Right lobe of liver (tissue), 6 donors: ENCODE data around the gene RABL6. TPM values are rescaled to one million over a fixed set of nuclear protein-coding genes. Genes with fewer than 3 reads are reported as not detected.
"Not testable (repeated sequence)": the region's sequence is repeated elsewhere in the genome, so short reads cannot be mapped to it uniquely, and the experiment has no call there.

Source experiments
- ATAC-seq, 4 donors: fragments of 200-7000 bp; cut with Tn5 transposase; one replicate each; pipeline ENCODE4 v1.9.1; 2020; ENCODE audit warnings: mild to moderate bottlenecking in 4 of 4, moderate library complexity in 4 of 4
- DNase-seq, 3 donors: peaks; one replicate each; pipeline ENCODE4 v3.0.0-alpha.2; 2020
- H3K27ac ChIP-seq, 3 donors: fragments of 200-600 bp; one replicate each; pipeline ENCODE4 v1.8.0; 2022
- H3K27me3 ChIP-seq, 2 donors: fragments of 200-600 bp; one replicate each; pipeline ENCODE4 v1.8.0; 2022
- H3K36me3 ChIP-seq, 4 donors: fragments of 200-600 bp; sonication (generic) in 1 of 4; one replicate each; pipeline versions ENCODE4 v1.5.1 to v1.8.0; 2017 to 2022; ENCODE audit warnings: control low read depth in 1 of 4
- H3K4me1 ChIP-seq, 4 donors: fragments of 200-600 bp; sonication (generic) in 1 of 4; one replicate each; pipeline versions ENCODE4 v1.5.1 to v1.8.0; 2017 to 2022; ENCODE audit warnings: control low read depth in 1 of 4
- H3K4me3 ChIP-seq, 3 donors: fragments of 200-600 bp; one replicate each; pipeline ENCODE4 v1.8.0; 2022
- H3K9me3 ChIP-seq, 4 donors: fragments of 200-600 bp; sonication (generic) in 1 of 4; one replicate each; pipeline versions ENCODE4 v1.5.1 to v1.8.0; 2017 to 2022; ENCODE audit warnings: control low read depth in 1 of 4
- CTCF ChIP-seq, 4 donors: fragments of 200-600 bp in 3 of 4; fragments of 450-650 bp in 1 of 4; IDR thresholded peaks; one replicate each; pipeline versions ENCODE4 v1.5.1 to v1.8.0; 2016 to 2022; ENCODE audit warnings: antibody characterized with exemption in 4 of 4, mild to moderate bottlenecking in 2 of 4
- POLR2A ChIP-seq: fragments of 450-650 bp; IDR thresholded peaks from one replicate; pipeline ENCODE4 v1.6.1; 2017; ENCODE audit warnings: antibody characterized with exemption, mild to moderate bottlenecking
- WGBS: methylation state at CpG from one replicate; pipeline ENCODE4 v1.1.6; 2018; ENCODE audit warnings: low coverage, low lambda C conversion rate; ENCODE audit not compliant: insufficient coverage; ENCODE audit errors: missing lambda C conversion rate; 5-methylcytosine and 5-hydroxymethylcytosine counted together
- intact Hi-C, 2 donors: fragments of 100-400 bp; cut with DNase I; formaldehyde crosslinking; loops; one replicate each; pipeline versions ENCODE4 v1.11.2 to v1.14.1; 2022
- total RNA-seq, 6 experiments: library from RNA; depleted of rRNA in 2 of 6; stranded (reverse); fragments of >200 nt in 2 of 6; fragmentation: NEBNext Ultra II Directional in 3 of 6; extraction: Animal tissue kit (Norgen Biotek cat#: 25700) in 3 of 6; gene quantifications; one replicate each; pipeline versions ENCODE4 v1.1.0 to v1.2.4, GENCODE V29; 2016 to 2023
- donor health status: DM: no; HTN: yes; CAD: no.
- donor health status: DM: no; HTN: no; CAD: no.
- donor health status: DM: no; HTN: no; CAD: no.
- donor health status: DM: no; HTN: yes; CAD: no.
- donor health status: DM: no; HTN: yes; CAD: no.

RABL6 gene
- total RNA-seq, 6 experiments from 2014 or later = 8.0 to 14.8 (median 12.4) TPM

- peaks cover 0 to 28% (median 6%) of the 10 kb centered on the region in 4 donors for H3K4me1 ChIP-seq
- 0% methylated on average over 14 of the region's 27 CpGs for WGBS
- ATAC-seq = peak; percentile 56 to 68 (median 68)
- H3K27me3 ChIP-seq, H3K9me3 ChIP-seq, H3K36me3 ChIP-seq, intact Hi-C loops: not testable (repeated sequence)
- peak within 1 kb of the TSS; percentile 39 to 44 (median 41) for H3K4me3 ChIP-seq
- TF ChIP-seq CTCF (IDR thresholded peaks at IDR 0.05) = peak; percentile 72 to 89 (median 82)
- DNase-seq = peak in 1 of 3 donors; percentile 69
- peak within 1 kb of the TSS in 1 of 3 donors; percentile 51 for H3K27ac ChIP-seq
Observed at GRCh38 chr9:136842380-136842948, 34.7 kb downstream of the RABL6 start, which contains the start of gene AJM1. Gene AJM1 (plus strand): TSS chr9:136842478. CDS start chr9:136844415, 1,937 bp downstream.

- H3K27me3 ChIP-seq, DNase-seq, H3K27ac ChIP-seq, H3K4me3 ChIP-seq, H3K9me3 ChIP-seq, H3K36me3 ChIP-seq, intact Hi-C loops: not testable (repeated sequence)
- WGBS = 3% methylated on average over 8 of the region's 21 CpGs
- H3K4me1 ChIP-seq = peaks cover 0 to 28% (median 6%) of the 10 kb centered on the region in 4 donors
- peak in 1 of 4 donors; percentile 0 for ATAC-seq
Observed at GRCh38 chr9:136843159-136843800, 35.5 kb downstream of the RABL6 start.

- peak in 1 of 4 donors; percentile 1 for ATAC-seq
- H3K27me3 ChIP-seq, intact Hi-C loops, DNase-seq, H3K4me3 ChIP-seq, H3K9me3 ChIP-seq, H3K27ac ChIP-seq, H3K36me3 ChIP-seq: not testable (repeated sequence)
- peak; percentile 47 to 68 (median 66) for TF ChIP-seq CTCF (IDR thresholded peaks at IDR 0.05)
- H3K4me1 ChIP-seq = peaks cover 0 to 28% (median 6%) of the 10 kb centered on the region in 4 donors
- WGBS = no CpG with 5 or more reads among the region's 99 CpGs
Observed at GRCh38 chr9:136843801-136844740, 36.3 kb downstream of the RABL6 start.

- intact Hi-C loops = loop anchor here in 1 of 2 donors (5.0 kb wide), 1 partner anchor 187 kb away; the partner anchor contains the start of gene FUT7
- Histone ChIP-seq H3K4me3 (no peak overlapping the region), H3K27me3 (no peaks in the 10 kb centered on the region), H3K4me1 (peaks cover 0 to 32% (median 7%) of the 10 kb centered on the region in 4 donors), H3K27ac (no peak overlapping the region), H3K9me3 (no peaks in the 10 kb centered on the region), H3K36me3 (no peaks in the 10 kb centered on the region)
- TF ChIP-seq CTCF (IDR thresholded peaks at IDR 0.05) (no peak), POLR2A (no peak)
- ATAC-seq (no peak), DNase-seq (no peak)
- 19% methylated on average over 17 of the region's 88 CpGs for WGBS
Observed at GRCh38 chr9:136844761-136845464, 37.2 kb downstream of the RABL6 start.
